Tibial nerve (tissue), 4 donors: ENCODE data around the gene HMCN1. TPM values are rescaled to one million over a fixed set of nuclear protein-coding genes. Genes with fewer than 3 reads are reported as not detected.
"Not testable (repeated sequence)": the region's sequence is repeated elsewhere in the genome, so short reads cannot be mapped to it uniquely, and the experiment has no call there.

Source experiments
- DNase-seq, 2 donors: peaks; one replicate each; pipeline ENCODE4 v3.0.0-alpha.2; 2019; ENCODE audit warnings: low spot score in 2 of 2
- H3K27ac ChIP-seq, 4 donors: fragments of 200-600 bp; sonication (generic) in 3 of 4; one replicate each; pipeline ENCODE4 v1.5.1; 2017 to 2019; ENCODE audit warnings: mild to moderate bottlenecking in 1 of 4
- H3K27me3 ChIP-seq, 2 donors: fragments of 200-600 bp; sonication (generic) in 1 of 2; one replicate each; pipeline versions ENCODE4 v1.5.1 to v1.6.0; 2017 to 2019
- H3K36me3 ChIP-seq, 3 donors: fragments of 200-600 bp; sonication (generic); one replicate each; pipeline ENCODE4 v1.5.1; 2018 to 2019
- H3K4me1 ChIP-seq, 4 donors: fragments of 200-600 bp; sonication (generic) in 3 of 4; one replicate each; pipeline ENCODE4 v1.5.1; 2017 to 2019
- H3K4me3 ChIP-seq, 4 donors: fragments of 200-600 bp; sonication (generic) in 3 of 4; one replicate each; pipeline ENCODE4 v1.5.1; 2017 to 2019; ENCODE audit warnings: mild to moderate bottlenecking in 1 of 4, moderate library complexity in 1 of 4
- H3K9me3 ChIP-seq, 4 donors: fragments of 200-600 bp; sonication (generic) in 3 of 4; one replicate each; pipeline ENCODE4 v1.5.1; 2017 to 2019
- EP300 ChIP-seq, 2 donors: sonication (generic); formaldehyde crosslinking; IDR thresholded peaks; one replicate each; pipeline ENCODE4 v1.6.1; 2017; ENCODE audit warnings: antibody characterized with exemption in 2 of 2, mild to moderate bottlenecking in 1 of 2
- POLR2A ChIP-seq, 2 donors: fragments of 450-650 bp; IDR thresholded peaks; one replicate each; pipeline ENCODE4 v1.6.1; 2017; ENCODE audit warnings: antibody characterized with exemption in 2 of 2, mild to moderate bottlenecking in 2 of 2, moderate library complexity in 2 of 2
- WGBS, 2 donors: methylation state at CpG; one replicate each; pipeline ENCODE4 v1.1.5; 2018; 5-methylcytosine and 5-hydroxymethylcytosine counted together
- total RNA-seq, 4 donors: library from RNA; depleted of rRNA; stranded (reverse); fragments of >200 nt; gene quantifications; one replicate each; pipeline ENCODE4 v1.1.0, GENCODE V29; 2016
- TF ChIP-seq, protein P1 (sequence below), 5 experiments: fragments of 200-600 bp in 3 of 5; fragments of 450-650 bp in 2 of 5; sonication (generic) in 3 of 5; IDR thresholded peaks; one replicate each; pipeline ENCODE4 v1.5.1; 2016 to 2019; ENCODE audit warnings: antibody characterized with exemption in 5 of 5, mild to moderate bottlenecking in 3 of 5, moderate library complexity in 2 of 5

Gene HMCN1
- total RNA-seq, 4 donors from 2014 or later, result 2.1 to 13.3 (median 3.9) TPM

DNA sequence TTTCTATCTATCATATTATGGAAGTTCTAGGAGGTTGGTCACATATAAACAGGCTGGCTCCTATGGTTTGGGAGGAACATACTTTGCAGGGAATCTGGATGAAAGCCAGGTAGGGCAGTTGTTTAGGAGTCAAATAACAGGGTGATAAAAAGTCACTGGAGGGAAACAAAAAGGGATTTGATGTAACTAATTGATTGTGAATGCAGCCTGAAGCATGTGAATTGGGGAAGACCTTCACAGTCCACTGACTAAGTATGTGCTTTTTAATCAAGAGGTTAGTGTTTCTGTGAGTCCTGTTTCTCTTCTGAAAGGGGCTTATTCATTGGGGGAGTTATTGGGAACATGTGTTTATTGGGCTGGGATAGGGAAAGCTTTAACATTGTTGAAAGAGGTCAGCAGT is 41.3 kb downstream of the HMCN1 start:
- no peak overlapping the region for H3K27ac ChIP-seq
- H3K4me1 ChIP-seq, result no peaks in the 10 kb centered on the region
- peaks cover 0 to 5% (median 0%) of the 10 kb centered on the region in 4 donors for H3K9me3 ChIP-seq
- TF ChIP-seq, protein P1, sequence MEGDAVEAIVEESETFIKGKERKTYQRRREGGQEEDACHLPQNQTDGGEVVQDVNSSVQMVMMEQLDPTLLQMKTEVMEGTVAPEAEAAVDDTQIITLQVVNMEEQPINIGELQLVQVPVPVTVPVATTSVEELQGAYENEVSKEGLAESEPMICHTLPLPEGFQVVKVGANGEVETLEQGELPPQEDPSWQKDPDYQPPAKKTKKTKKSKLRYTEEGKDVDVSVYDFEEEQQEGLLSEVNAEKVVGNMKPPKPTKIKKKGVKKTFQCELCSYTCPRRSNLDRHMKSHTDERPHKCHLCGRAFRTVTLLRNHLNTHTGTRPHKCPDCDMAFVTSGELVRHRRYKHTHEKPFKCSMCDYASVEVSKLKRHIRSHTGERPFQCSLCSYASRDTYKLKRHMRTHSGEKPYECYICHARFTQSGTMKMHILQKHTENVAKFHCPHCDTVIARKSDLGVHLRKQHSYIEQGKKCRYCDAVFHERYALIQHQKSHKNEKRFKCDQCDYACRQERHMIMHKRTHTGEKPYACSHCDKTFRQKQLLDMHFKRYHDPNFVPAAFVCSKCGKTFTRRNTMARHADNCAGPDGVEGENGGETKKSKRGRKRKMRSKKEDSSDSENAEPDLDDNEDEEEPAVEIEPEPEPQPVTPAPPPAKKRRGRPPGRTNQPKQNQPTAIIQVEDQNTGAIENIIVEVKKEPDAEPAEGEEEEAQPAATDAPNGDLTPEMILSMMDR (IDR thresholded peaks at IDR 0.05), result no peak
- no peak for TF ChIP-seq POLR2A (IDR thresholded peaks at IDR 0.05)
- TF ChIP-seq EP300 (IDR thresholded peaks at IDR 0.05), result no peak
- no peak for DNase-seq
- no peaks in the 10 kb centered on the region for H3K27me3 ChIP-seq
- no peak overlapping the region for H3K4me3 ChIP-seq
- no peaks in the 10 kb centered on the region for H3K36me3 ChIP-seq

DNA sequence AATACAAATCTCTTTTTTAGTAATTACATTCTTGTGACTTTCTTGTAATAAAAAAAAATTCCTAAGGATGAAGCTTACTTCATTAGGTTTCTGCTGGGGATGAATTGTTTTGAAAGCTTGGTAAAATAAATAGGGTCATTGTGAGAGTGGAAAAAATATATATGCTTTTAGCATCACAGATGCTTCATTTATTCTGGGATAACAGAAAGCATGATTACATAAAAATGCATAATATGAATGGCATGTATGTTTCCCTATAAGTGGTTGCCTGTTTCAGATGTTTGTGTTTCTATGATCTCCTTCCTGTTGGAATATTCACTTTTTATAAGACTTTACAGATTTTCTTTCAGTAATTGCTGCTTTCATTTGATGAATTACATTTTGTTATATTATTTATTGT is 42.3 kb downstream of the HMCN1 start:
- Histone ChIP-seq H3K4me3 (no peak overlapping the region), H3K27ac (no peak overlapping the region), H3K4me1 (no peaks in the 10 kb centered on the region), H3K9me3 (peaks cover 0 to 5% (median 0%) of the 10 kb centered on the region in 4 donors), H3K36me3 (no peaks in the 10 kb centered on the region), H3K27me3 (no peaks in the 10 kb centered on the region)
- TF ChIP-seq, protein P1 (IDR thresholded peaks at IDR 0.05), result no peak
- no peak for TF ChIP-seq EP300 (IDR thresholded peaks at IDR 0.05)
- TF ChIP-seq POLR2A (IDR thresholded peaks at IDR 0.05), result no peak
- no peak for DNase-seq

DNA sequence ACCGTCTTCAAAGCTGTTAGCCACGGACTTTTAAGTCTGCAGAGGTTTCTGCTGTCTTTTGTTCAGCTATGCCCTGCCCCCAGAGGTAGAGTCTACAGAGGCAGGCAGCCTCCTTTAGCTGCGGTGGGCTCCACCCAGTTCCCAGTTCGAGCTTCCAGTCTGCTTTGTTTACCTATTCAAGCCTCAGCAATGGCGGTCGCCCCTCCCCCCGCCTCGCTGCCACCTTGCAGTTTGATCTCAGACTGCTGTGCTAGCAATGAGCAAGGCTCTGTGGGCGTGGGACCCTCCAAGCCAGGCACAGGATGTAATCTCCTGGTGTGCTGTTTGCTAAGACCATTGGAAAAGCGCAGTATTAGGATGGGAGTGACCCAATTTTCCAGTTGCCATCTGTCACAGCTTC is 49.7 kb downstream of the HMCN1 start:
- not testable (repeated sequence) for H3K4me1 ChIP-seq, DNase-seq, H3K36me3 ChIP-seq, H3K9me3 ChIP-seq, H3K4me3 ChIP-seq, H3K27ac ChIP-seq, H3K27me3 ChIP-seq
- WGBS, 2 donors, result 91 to 97% methylated on average over 10 of the region's 10 CpGs

DNA sequence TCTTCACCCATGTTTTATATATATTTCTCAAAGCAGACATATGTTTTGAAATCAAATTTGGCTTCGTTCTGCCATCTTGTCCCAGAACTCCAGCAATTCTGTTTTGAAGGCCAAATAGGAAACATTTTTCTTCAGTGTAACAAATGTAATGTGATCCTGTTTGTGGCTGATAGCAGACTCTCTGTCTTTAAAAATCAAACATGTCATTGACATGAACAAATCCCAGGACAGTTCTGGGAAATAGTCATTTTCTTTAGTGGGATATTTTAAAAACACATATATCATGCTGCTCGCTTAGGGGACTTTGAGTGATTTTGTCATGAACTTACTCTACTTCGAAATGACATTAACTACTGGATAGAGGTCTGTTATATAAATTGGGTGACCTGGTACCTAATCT is 51.4 kb downstream of the HMCN1 start:
- H3K27ac ChIP-seq, result no peak overlapping the region
- DNase-seq, result no peak

DNA sequence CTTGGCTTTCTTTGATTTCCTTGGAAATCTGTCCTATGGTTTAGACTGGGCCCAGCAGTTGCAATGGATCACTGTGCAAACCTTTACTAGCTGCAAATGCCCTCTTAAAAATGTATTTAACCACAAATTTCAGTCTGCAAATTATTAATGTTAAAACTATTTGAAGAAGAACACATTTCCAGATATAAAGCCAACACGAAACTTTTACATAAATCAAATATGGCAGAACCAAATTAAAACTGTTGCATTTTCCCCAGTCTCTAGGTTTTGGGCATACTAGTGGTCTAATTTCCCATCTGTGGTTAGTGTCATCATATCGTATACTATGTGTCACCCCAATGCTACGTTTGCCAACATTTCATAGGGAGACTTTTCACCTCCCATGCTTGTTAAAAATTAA is 52.3 kb downstream of the HMCN1 start:
- Histone ChIP-seq H3K27me3 (no peaks in the 10 kb centered on the region), H3K9me3 (no peaks in the 10 kb centered on the region), H3K4me1 (peaks cover 0 to 14% (median 0%) of the 10 kb centered on the region in 4 donors), H3K36me3 (no peaks in the 10 kb centered on the region), H3K4me3 (no peak overlapping the region), H3K27ac (no peak overlapping the region)
- no peak for DNase-seq
- 90 to 91% methylated on average over 3 of the region's 3 CpGs for WGBS, 2 donors
- TF ChIP-seq, protein P1 (IDR thresholded peaks at IDR 0.05), result no peak
- TF ChIP-seq POLR2A (IDR thresholded peaks at IDR 0.05) (no peak), EP300 (IDR thresholded peaks at IDR 0.05) (no peak)

More for the DNA sequence above, 51.4 kb downstream of the HMCN1 start:
- TF ChIP-seq POLR2A (IDR thresholded peaks at IDR 0.05) (no peak), EP300 (IDR thresholded peaks at IDR 0.05) (no peak)
- TF ChIP-seq, protein P1 (IDR thresholded peaks at IDR 0.05), result no peak
- Histone ChIP-seq H3K27me3 (no peaks in the 10 kb centered on the region), H3K4me3 (no peak overlapping the region), H3K9me3 (no peaks in the 10 kb centered on the region), H3K4me1 (peaks cover 0 to 12% (median 0%) of the 10 kb centered on the region in 4 donors), H3K36me3 (no peaks in the 10 kb centered on the region)
- WGBS, 2 donors, result 87 to 88% methylated on average over 3 of the region's 3 CpGs

DNA sequence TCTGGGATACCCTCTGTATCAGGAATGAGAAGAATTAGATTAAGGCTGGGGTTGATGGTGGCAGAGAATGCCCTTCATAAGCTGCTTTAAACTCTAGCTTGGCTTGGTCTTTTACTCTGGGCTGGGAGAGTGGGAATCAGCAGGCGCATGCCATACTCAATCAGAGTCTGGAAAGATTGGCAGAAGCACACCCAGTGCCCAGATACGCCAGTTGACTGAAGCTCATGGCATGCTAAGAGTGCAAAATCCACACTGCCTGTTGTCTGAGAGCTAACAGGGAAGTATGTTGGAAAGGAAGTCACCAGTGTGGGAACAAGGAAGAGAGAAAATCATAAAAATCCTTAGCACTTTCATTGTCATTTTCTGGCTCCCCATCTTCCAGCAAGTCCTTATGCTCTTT is 53.0 kb downstream of the HMCN1 start:
- no peaks in the 10 kb centered on the region for H3K36me3 ChIP-seq
- H3K9me3 ChIP-seq, result no peaks in the 10 kb centered on the region
- DNase-seq, result no peak
- H3K27ac ChIP-seq, result no peak overlapping the region
- no peak overlapping the region for H3K4me3 ChIP-seq
- H3K27me3 ChIP-seq, result no peaks in the 10 kb centered on the region
- TF ChIP-seq EP300 (IDR thresholded peaks at IDR 0.05) (no peak), POLR2A (IDR thresholded peaks at IDR 0.05) (no peak)
- TF ChIP-seq, protein P1 (IDR thresholded peaks at IDR 0.05), result no peak
- WGBS, 2 donors, result 88 to 90% methylated on average over 2 of the region's 2 CpGs
- H3K4me1 ChIP-seq, result peaks cover 0 to 14% (median 0%) of the 10 kb centered on the region in 4 donors
